ENCODE measurements around the gene BCAP31. TPM values are rescaled to one million over a fixed set of nuclear protein-coding genes. Genes with fewer than 3 reads are reported as not detected.

Gene BCAP31
- total RNA-seq, 1 experiment from 2014 or later = 289 TPM

DNA sequence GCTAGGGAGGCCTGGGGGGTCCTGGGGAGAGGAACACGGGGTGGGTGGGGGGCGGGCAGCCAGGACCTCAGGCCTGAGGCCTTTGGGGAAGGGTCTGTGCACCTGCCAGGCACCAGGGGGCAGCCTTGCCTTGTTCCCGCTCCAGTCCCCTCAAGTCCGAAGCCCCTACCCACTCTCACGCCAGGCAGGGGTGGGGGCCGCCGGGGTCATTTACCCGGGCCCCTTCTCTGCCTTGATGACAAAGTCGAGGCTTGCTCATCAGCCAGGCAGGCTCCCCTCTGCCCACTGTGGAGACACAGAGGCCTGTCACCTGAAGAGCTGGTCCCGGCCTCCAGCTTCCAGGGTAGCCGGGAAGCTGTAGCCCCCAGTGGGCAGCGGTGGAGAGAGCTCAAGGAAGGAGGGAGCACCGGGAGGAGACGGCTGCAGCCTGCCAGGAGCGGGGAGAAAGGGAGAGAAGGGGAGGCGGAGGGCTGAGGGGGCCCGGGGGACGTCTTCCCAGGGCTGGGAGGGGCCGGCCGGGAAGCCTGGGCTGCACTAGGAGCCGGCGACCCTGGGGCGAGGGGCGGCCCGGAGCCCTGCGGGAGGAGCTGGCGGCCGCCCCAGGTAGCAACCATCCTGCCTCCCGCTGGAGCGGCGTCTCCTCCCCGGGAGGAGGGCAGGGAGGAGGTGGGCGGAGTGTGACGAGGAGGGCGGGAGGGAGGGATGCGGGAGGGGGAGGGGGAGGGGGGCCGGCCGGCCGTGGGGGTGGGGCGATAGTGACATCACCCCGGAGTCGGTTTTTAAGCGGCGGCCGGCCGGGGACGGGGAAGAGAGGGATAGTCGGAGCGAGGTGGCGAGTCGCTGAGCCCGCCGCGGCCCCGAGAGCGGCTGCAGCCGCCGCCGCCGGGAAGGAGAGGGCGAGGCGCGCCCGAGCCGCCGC lies 36.8 kb downstream of the BCAP31 start, which contains the start of gene SLC6A8:
TSS of gene SLC6A8 (plus strand) at position 806 of the 919 bp plus-strand sequence. CDS start 649 bp downstream, outside the sequence.
- DNase-seq (peak; percentile 61), ATAC-seq (peak; percentile 31)
- H3K4me3 ChIP-seq (ENCODE audit: low read length) = peak within 1 kb of the TSS; percentile 64
- no peaks in the 10 kb centered on the region for H3K27me3 ChIP-seq (ENCODE audit: low read length)
- CTCF ChIA-PET = interaction anchor here (0.9 kb wide), 1 partner anchor 21 kb away, joined by 4 read pairs; no protein-coding TSS in a partner anchor
- H4K20me1 ChIP-seq (ENCODE audit: low read length) = no peaks in the 10 kb centered on the region
- H3K27ac ChIP-seq (ENCODE audit: low read length) = no peak within 1 kb of the TSS
- no peaks in the 10 kb centered on the region for H3K36me3 ChIP-seq (ENCODE audit: low read depth, low read length)
- peak within 1 kb of the TSS; percentile 79 for H3K4me2 ChIP-seq (ENCODE audit: low read length)
- peaks cover 13% of the 10 kb centered on the region for H3K79me2 ChIP-seq (ENCODE audit: low read length)
- H2AFZ ChIP-seq (ENCODE audit: low read length) = peak within 1 kb of the TSS; percentile 71; the same call in 1 of the 2 replicates
- intact Hi-C loops (cut with micrococcal nuclease) = no loop called here
- no peaks in the 10 kb centered on the region for H3F3A ChIP-seq (ENCODE audit: low read length, unreplicated experiment)
- peaks cover 12% of the 10 kb centered on the region for H3K4me1 ChIP-seq (ENCODE audit: insufficient read depth, low read length)
- POLR2A ChIA-PET (ENCODE audit: unreplicated experiment) = interaction anchor here (0.6 kb wide), 1 partner anchor 40 kb away, joined by 9 read pairs; the partner anchor contains the start of gene DUSP9
- no TSS peak for BruUV-seq (replicated peaks)
- H3K9ac ChIP-seq (ENCODE audit: low read length) = peak within 1 kb of the TSS; percentile 25
- TF ChIP-seq EZH2 (IDR thresholded peaks at IDR 0.05; ENCODE audit: low read length, unreplicated experiment) (no peak), CTCF (conservative IDR thresholded peaks at IDR 0.05; ENCODE audit: low read depth, low read length) (peak; percentile 41; the same call in 1 of the 2 replicates), EZH2phosphoT487 (IDR thresholded peaks at IDR 0.05; ENCODE audit: borderline replicate concordance, low read length) (no peak)
- no peaks in the 10 kb centered on the region for H3K9me2 ChIP-seq (replicated peaks; ENCODE audit: low read length)
- H3K9me3 ChIP-seq (ENCODE audit: low read length) = no peaks in the 10 kb centered on the region

DNA sequence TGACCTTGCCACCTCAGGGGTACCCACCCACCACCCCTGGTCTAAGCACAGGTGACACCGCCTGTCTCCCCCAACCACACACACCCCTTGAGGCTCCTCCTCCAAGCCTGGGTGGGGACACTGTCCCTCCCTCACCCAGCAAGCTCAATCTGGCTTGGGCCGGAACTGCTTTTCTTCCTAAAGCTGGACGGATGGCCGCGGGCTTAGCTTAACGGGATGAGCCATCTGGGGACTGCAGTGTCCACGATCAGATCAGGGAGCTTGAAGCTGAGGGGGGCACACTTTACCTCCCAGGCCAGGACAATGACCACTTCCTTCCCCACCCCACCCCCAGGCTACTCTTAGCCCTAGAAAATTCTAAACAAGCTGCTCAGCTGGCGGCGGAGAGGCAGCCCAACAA lies 37.5 kb downstream of the BCAP31 start:
- no peak for ATAC-seq
- no peak overlapping the region for H3K27ac ChIP-seq (ENCODE audit: low read length)
- no peaks in the 10 kb centered on the region for H3F3A ChIP-seq (ENCODE audit: low read length, unreplicated experiment)
- H3K36me3 ChIP-seq (ENCODE audit: low read depth, low read length) = no peaks in the 10 kb centered on the region
- no TSS peak for BruUV-seq (replicated peaks)
- no peak overlapping the region for H3K4me3 ChIP-seq (ENCODE audit: low read length)
- ChIA-PET POLR2A (ENCODE audit: unreplicated experiment) (no interaction called here), CTCF (no interaction called here)
- no peak overlapping the region for H3K9ac ChIP-seq (ENCODE audit: low read length)
- H3K9me3 ChIP-seq (ENCODE audit: low read length) = no peaks in the 10 kb centered on the region
- intact Hi-C loops (cut with micrococcal nuclease) = no loop called here
- peaks cover 12% of the 10 kb centered on the region for H3K4me1 ChIP-seq (ENCODE audit: insufficient read depth, low read length)
- no peak overlapping the region for H2AFZ ChIP-seq (ENCODE audit: low read length)
- TF ChIP-seq CTCF (conservative IDR thresholded peaks at IDR 0.05; ENCODE audit: low read depth, low read length) (no peak), EZH2phosphoT487 (IDR thresholded peaks at IDR 0.05; ENCODE audit: borderline replicate concordance, low read length) (no peak), EZH2 (IDR thresholded peaks at IDR 0.05; ENCODE audit: low read length, unreplicated experiment) (no peak)
- H4K20me1 ChIP-seq (ENCODE audit: low read length) = no peaks in the 10 kb centered on the region
- H3K79me2 ChIP-seq (ENCODE audit: low read length) = peaks cover 13% of the 10 kb centered on the region
- no peak overlapping the region for H3K4me2 ChIP-seq (ENCODE audit: low read length)
- DNase-seq = no peak
- H3K27me3 ChIP-seq (ENCODE audit: low read length) = no peaks in the 10 kb centered on the region
- no peaks in the 10 kb centered on the region for H3K9me2 ChIP-seq (replicated peaks; ENCODE audit: low read length)

Measured in PC-3 (cell line).